ENCODE results near the gene DAO.

GRCh38 chr12:108853426-108853825 is 26.5 kb upstream of the DAO start:
- no peak for TF ChIP-seq CTCF (conservative IDR thresholded peaks at IDR 0.05; ENCODE audit: low read depth, low read length)
- TF ChIP-seq EZH2 (IDR thresholded peaks at IDR 0.05; ENCODE audit: borderline replicate concordance, low read depth, low read length, poor library complexity, severe bottlenecking): no peak
